HEK293T (cell line): ENCODE results near the gene FCSK.

Experiments
- CTCF ChIA-PET: fragments of 350-600 bp; formaldehyde crosslinking; extraction: SDS; loops from one replicate; lab custom pipeline; 2021; ENCODE audit warnings: antibody characterized with exemption, inconsistent platforms; lab: Yijun Ruan, JAX
- POLR2A ChIA-PET: fragments of 350-600 bp; formaldehyde crosslinking; extraction: SDS; loops from one replicate; lab custom pipeline; 2020; ENCODE audit warnings: antibody characterized with exemption, inconsistent platforms; lab: Yijun Ruan, JAX
- DNase-seq: peaks from one replicate; pipeline ENCODE4 v3.0.0; 2012; ENCODE audit warnings: mixed read lengths; ENCODE audit errors: extremely low spot score
- ARNT ChIP-seq: fragments of 450-650 bp; IDR thresholded peaks from 2 replicates; pipeline ENCODE4 v1.6.1; 2017; ENCODE audit warnings: mild to moderate bottlenecking
- BHLHE40 ChIP-seq: fragments of 450-650 bp; IDR thresholded peaks from 2 replicates; pipeline ENCODE4 v1.6.1; 2016; ENCODE audit warnings: mild to moderate bottlenecking, moderate library complexity, borderline replicate concordance
- CTBP1 ChIP-seq: fragments of 450-650 bp; IDR thresholded peaks from 2 replicates; pipeline ENCODE4 v1.6.1; 2016; ENCODE audit warnings: borderline replicate concordance
- ELF4 ChIP-seq: fragments of 450-650 bp; IDR thresholded peaks from 2 replicates; pipeline ENCODE4 v1.6.1; 2017; ENCODE audit warnings: antibody characterized with exemption
- FOXA1 ChIP-seq: fragments of 450-650 bp; IDR thresholded peaks from 2 replicates; pipeline ENCODE4 v1.6.1; 2016; ENCODE audit warnings: mild to moderate bottlenecking
- FOXK2 ChIP-seq: fragments of 450-650 bp; IDR thresholded peaks from 2 replicates; pipeline ENCODE4 v1.6.1; 2016; ENCODE audit warnings: mild to moderate bottlenecking
- FOXM1 ChIP-seq: fragments of 450-650 bp; IDR thresholded peaks from 2 replicates; pipeline ENCODE4 v1.6.1; 2017; ENCODE audit warnings: mild to moderate bottlenecking, borderline replicate concordance
- HDGF ChIP-seq: fragments of 450-650 bp; IDR thresholded peaks from 2 replicates; pipeline ENCODE4 v1.6.1; 2017; ENCODE audit warnings: antibody characterized with exemption, borderline replicate concordance
- L3MBTL2 ChIP-seq: fragments of 450-650 bp; conservative IDR thresholded peaks from 2 replicates; pipeline ENCODE4 v1.6.1; 2016; ENCODE audit warnings: mild to moderate bottlenecking
- LEF1 ChIP-seq: fragments of 450-650 bp; IDR thresholded peaks from 2 replicates; pipeline ENCODE4 v1.6.1; 2017; ENCODE audit warnings: mild to moderate bottlenecking, borderline replicate concordance
- NFRKB ChIP-seq: fragments of 450-650 bp; IDR thresholded peaks from 2 replicates; pipeline ENCODE4 v1.6.1; 2016; ENCODE audit warnings: mild to moderate bottlenecking, moderate library complexity
- PKNOX1 ChIP-seq: fragments of 450-650 bp; IDR thresholded peaks from 2 replicates; pipeline ENCODE4 v1.6.1; 2016
- SP1 ChIP-seq: fragments of 450-650 bp; IDR thresholded peaks from 2 replicates; pipeline ENCODE4 v1.6.1; 2017
- SUZ12 ChIP-seq: fragments of 450-650 bp; IDR thresholded peaks from 2 replicates; pipeline ENCODE4 v1.6.1; 2016; ENCODE audit warnings: mild to moderate bottlenecking
- TARDBP ChIP-seq: fragments of 450-650 bp; IDR thresholded peaks from 2 replicates; pipeline ENCODE4 v1.6.1; 2016
- ZNF384 ChIP-seq: fragments of 450-650 bp; IDR thresholded peaks from 2 replicates; pipeline ENCODE4 v1.6.1; 2016

Gene FCSK

GRCh38 chr16:70453117-70453891, 1.1 kb upstream of the FCSK start:
- CTCF ChIA-PET, result interaction anchor here (0.9 to 2.0 kb wide), 2 partner anchors 15 to 47 kb away, joined by 3 to 7 read pairs; partner anchors contain the start of gene ST3GAL2
- TF ChIP-seq CTBP1 (no peak), SUZ12 (no peak)
- POLR2A ChIA-PET, result interaction anchor here (0.6 to 3.0 kb wide), 11 partner anchors 9 to 74 kb away, joined by 3 to 27 read pairs (median 5); partner anchors contain the start of gene ST3GAL2
- DNase-seq, result no peak

- ChIA-PET CTCF (interaction anchor here (0.9 to 2.0 kb wide), 2 partner anchors 16 to 47 kb away, joined by 3 to 7 read pairs; partner anchors contain the start of gene ST3GAL2), POLR2A (interaction anchor here (0.6 to 3.0 kb wide), 13 partner anchors 9 to 75 kb away, joined by 3 to 27 read pairs (median 4); partner anchors contain the start of gene ST3GAL2)
- TF ChIP-seq ZNF384 (0 out of 2 replicates have a peak, but pooled peaks have one; percentile 40), BHLHE40 (no peak)
- peak; percentile 66 for DNase-seq
Observed at GRCh38 chr16:70453892-70454221, 538 bp upstream of the FCSK start.

- ChIA-PET POLR2A (interaction anchor here (1.3 to 2.1 kb wide), 3 partner anchors 17 to 75 kb away, joined by 3 to 9 read pairs (median 3); partner anchors contain the start of gene ST3GAL2), CTCF (interaction anchor here (0.5 to 0.6 kb wide), 2 partner anchors 71 to 894 kb away, joined by 4 read pairs; no protein-coding TSS in a partner anchor)
- TF ChIP-seq NFRKB, result no peak
- TF ChIP-seq ELF4, result no peak
- TF ChIP-seq ZNF384, result no peak
- no peak for TF ChIP-seq ARNT
- DNase-seq, result no peak
Observed at GRCh38 chr16:70455910-70456309, 1.5 kb downstream of the FCSK start.

GRCh38 chr16:70457446-70458166, 3.2 kb downstream of the FCSK start:
- POLR2A ChIA-PET, result no interaction called here
- no peak for DNase-seq
- CTCF ChIA-PET, result no interaction called here
- TF ChIP-seq FOXK2 (no peak), FOXA1 (no peak), CTBP1 (no peak), SP1 (no peak), ZNF384 (no peak), ELF4 (no peak), ARNT (no peak), NFRKB (no peak), PKNOX1 (no peak)

GRCh38 chr16:70460737-70461261, 6.4 kb downstream of the FCSK start:
- ChIA-PET POLR2A (interaction anchor here (1.0 kb wide), 1 partner anchor 80 kb away, joined by 6 read pairs; no protein-coding TSS in a partner anchor), CTCF (no interaction called here)
- TF ChIP-seq HDGF (no peak), NFRKB (no peak), LEF1 (no peak), PKNOX1 (no peak), ELF4 (no peak), FOXM1 (no peak), CTBP1 (no peak), BHLHE40 (no peak), ZNF384 (no peak), TARDBP (no peak), SUZ12 (no peak), FOXK2 (no peak), FOXA1 (no peak), SP1 (no peak), L3MBTL2 (no peak), ARNT (no peak)
- no peak for DNase-seq

- CTCF ChIA-PET, result no interaction called here
- POLR2A ChIA-PET, result interaction anchor here (0.8 kb wide), 1 partner anchor 10 kb away, joined by 3 read pairs; no protein-coding TSS in a partner anchor
- no peak for TF ChIP-seq HDGF
- TF ChIP-seq BHLHE40, result no peak
- TF ChIP-seq ELF4, result no peak
- TF ChIP-seq ARNT, result no peak
- no peak for TF ChIP-seq FOXA1
- TF ChIP-seq CTBP1, result no peak
- TF ChIP-seq L3MBTL2, result no peak
- no peak for TF ChIP-seq PKNOX1
- no peak for TF ChIP-seq TARDBP
- DNase-seq, result no peak
Observed at GRCh38 chr16:70463235-70463634, 8.8 kb downstream of the FCSK start.
